K562 (cell line): ENCODE results near the gene CDK11A. TPM values are rescaled to one million over a fixed set of nuclear protein-coding genes. Genes with fewer than 3 reads are reported as not detected.

ENCODE experiments used
- ARID4B ChIP-seq: sonication (generic); formaldehyde crosslinking; IDR thresholded peaks from 2 replicates; pipeline ENCODE4 v1.8.0; 2022; ENCODE audit warnings: mild to moderate bottlenecking, missing genetic modification reagents
- ATF7 ChIP-seq: fragments of 450-650 bp; IDR thresholded peaks from 2 replicates; pipeline ENCODE4 v1.7.1; 2014; ENCODE audit warnings: mild to moderate bottlenecking, moderate library complexity
- GABPB1 ChIP-seq: sonication (generic); formaldehyde crosslinking; IDR thresholded peaks from 2 replicates; pipeline ENCODE4 v1.8.0; 2022; ENCODE audit warnings: mild to moderate bottlenecking, missing genetic modification reagents
- HDAC1 ChIP-seq, 2 experiments: fragments of 450-650 bp; IDR thresholded peaks; 2 replicates each; pipeline ENCODE4 v1.6.1; 2016 to 2017; ENCODE audit warnings: inconsistent platforms in 1 of 2, mild to moderate bottlenecking in 1 of 2, moderate library complexity in 1 of 2
- KHSRP ChIP-seq: fragments of 450-650 bp; IDR thresholded peaks from 2 replicates; pipeline ENCODE4 v1.6.1; 2017
- NCOR1 ChIP-seq: fragments of 450-650 bp; IDR thresholded peaks from 2 replicates; pipeline ENCODE4 v1.6.1; 2016; ENCODE audit warnings: mild to moderate bottlenecking, moderate library complexity
- NKRF ChIP-seq: fragments of 450-650 bp; IDR thresholded peaks from 2 replicates; pipeline ENCODE4 v1.6.1; 2016; ENCODE audit warnings: borderline replicate concordance
- PHF8 ChIP-seq: fragments of 200-600 bp; sonication (generic); IDR thresholded peaks from 2 replicates; pipeline ENCODE4 v1.6.1; 2012; ENCODE audit warnings: mixed run types, mild to moderate bottlenecking, inconsistent platforms, low read length, moderate library complexity, borderline replicate concordance
- POLR2AphosphoS5 ChIP-seq: IDR thresholded peaks from 2 replicates; pipeline ENCODE4 v1.6.1; 2011; ENCODE audit warnings: mild to moderate bottlenecking, low read depth, low read length, moderate library complexity; ENCODE audit not compliant: control insufficient read depth, insufficient read depth
- POLR2G ChIP-seq: fragments of 200-400 bp; formaldehyde crosslinking; IDR thresholded peaks from 2 replicates; pipeline ENCODE4 v1.6.1; 2017; ENCODE audit warnings: low read depth, mild to moderate bottlenecking, antibody characterized with exemption, low read length, moderate library complexity
- RHOXF2B ChIP-seq: fragments of 250-450 bp; sonication (Bioruptor Pico); conservative IDR thresholded peaks from 2 replicates; pipeline ENCODE4 v1.5.1; 2021
- SP1 ChIP-seq: sonication (generic); formaldehyde crosslinking; IDR thresholded peaks from 2 replicates; pipeline ENCODE4 v1.8.1; 2022; ENCODE audit warnings: mild to moderate bottlenecking, missing genetic modification reagents
- TRIM28 ChIP-seq: fragments of 450-650 bp; IDR thresholded peaks from 2 replicates; pipeline ENCODE4 v1.6.1; 2017
- ZKSCAN1 ChIP-seq: fragments of 150-350 bp; IDR thresholded peaks from 2 replicates; pipeline ENCODE4 v1.6.1; 2016; ENCODE audit warnings: low read depth, low read length
- ZNF766 ChIP-seq: fragments of 200-800 bp; sonication (Bioruptor generic); conservative IDR thresholded peaks from 2 replicates; pipeline ENCODE4 v1.6.1; 2016; ENCODE audit warnings: missing genetic modification characterization, missing compliant biosample characterization
- polyA plus RNA-seq, 8 experiments: library from polyadenylated mRNA; depleted of rRNA in 4 of 8; stranded (reverse) in 5 of 8; unstranded in 3 of 8; fragments of >200 nt; fragmentation: Nextera tagmentation in 2 of 8; fragmentation: Illumina TruSeq in 1 of 8; extraction: Ambion mirVana in 2 of 8; extraction: Trizol in 1 of 8; gene quantifications; 2 replicates each; pipeline versions ENCODE4 v1.2.1 to v1.2.3, GENCODE V29; 2011 to 2014; ENCODE audit warnings: inconsistent platforms in 1 of 8, missing spikeins in 1 of 8
- total RNA-seq, 7 experiments: library from RNA; depleted of rRNA in 6 of 7; stranded (reverse); fragments of >200 nt in 6 of 7; fragmentation: Illumina TruSeq in 2 of 7; extraction: Trizol in 2 of 7; gene quantifications; 2 replicates each; pipeline versions ENCODE4 v1.2.1 to v1.2.3, GENCODE V29; 2011 to 2021; ENCODE audit warnings: low replicate concordance in 1 of 7
- TF ChIP-seq, protein P1 (sequence below): fragments of 200-800 bp; sonication (Bioruptor generic); IDR thresholded peaks from 2 replicates; pipeline ENCODE4 v1.6.1; 2017; ENCODE audit warnings: missing genetic modification characterization, missing compliant biosample characterization
- TF ChIP-seq, protein P2 (sequence below): conservative IDR thresholded peaks from 2 replicates; pipeline ENCODE4 v1.6.1; 2011; ENCODE audit warnings: low read depth, mild to moderate bottlenecking, low read length; ENCODE audit not compliant: control insufficient read depth

CDK11A gene
- total and polyA plus RNA-seq, 9 of the 15 experiments (the other 6 are each of a cell fraction or from before 2014, with no cell fraction given) = 4.5 to 71.0 (median 43.9) TPM

DNA sequence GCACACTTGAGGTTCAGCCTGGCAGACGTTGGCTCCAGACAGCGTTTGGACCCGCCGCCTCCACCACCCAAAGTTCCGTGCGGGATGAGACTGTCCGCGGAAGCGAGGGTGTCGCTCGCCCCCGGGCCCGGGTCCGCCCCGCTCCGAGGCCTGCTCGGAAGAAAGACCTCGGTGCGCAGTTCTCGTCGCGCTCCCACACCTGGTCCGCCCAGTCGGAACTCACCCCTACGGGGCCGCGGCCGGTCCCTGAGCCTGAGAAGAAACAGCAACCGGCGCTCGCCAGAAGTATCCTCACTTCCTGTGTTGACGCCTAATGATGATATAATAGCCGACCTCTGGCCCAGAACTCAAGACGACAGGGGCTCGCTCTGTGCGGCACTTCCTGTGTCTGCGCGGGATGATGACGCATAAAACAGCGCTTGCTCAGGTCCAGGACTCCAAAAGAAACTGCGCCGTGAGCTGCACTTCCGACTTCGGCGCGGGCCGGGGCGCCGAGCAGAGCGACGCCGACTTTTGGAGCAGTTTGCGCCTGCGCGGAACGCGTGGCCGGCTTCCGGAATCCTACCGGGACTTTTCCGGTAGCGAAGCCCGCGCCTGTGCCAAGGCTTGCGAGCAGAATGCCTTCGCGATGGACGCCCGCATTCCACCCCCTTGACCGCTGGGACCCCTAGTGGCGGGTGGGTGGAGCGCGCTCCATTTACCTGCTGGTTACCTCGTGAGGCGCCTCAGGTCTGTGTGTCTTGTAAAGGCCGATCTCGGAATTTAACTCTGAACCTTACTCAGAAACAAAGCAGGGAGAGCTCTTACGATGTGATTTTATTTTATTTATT is at the start of gene CDK11A (continued):
- TF ChIP-seq TRIM28 (0 out of 2 replicates have a peak, but pooled peaks have one; percentile 47), KHSRP (peak; percentile 91), ATF7 (peak; percentile 93), POLR2G (peak; percentile 62), RHOXF2B (0 out of 2 replicates have a peak, but pooled peaks have one; percentile 31), NKRF (peak; percentile 94), PHF8 (peak; percentile 32; the same call in 1 of the 2 replicates), SP1 (CRISPR knock-in tag) (peak; percentile 67; the same call in 1 of the 2 replicates), ARID4B (CRISPR knock-in tag) (peak; percentile 89), GABPB1 (CRISPR knock-in tag) (peak; percentile 96), HDAC1 (IDR thresholded peaks at IDR 0.05) (peak in 1 of 2 experiments; percentile 92; a peak in 2 of 4 replicates), ZKSCAN1 (peak; percentile 58; the same call in 1 of the 2 replicates), NCOR1 (peak; percentile 5; the same call in 1 of the 2 replicates), ZNF766 (CRISPR knock-in tag) (0 out of 2 replicates have a peak, but pooled peaks have one; percentile 44), POLR2AphosphoS5 (peak; percentile 56)
- TF ChIP-seq, protein P1, sequence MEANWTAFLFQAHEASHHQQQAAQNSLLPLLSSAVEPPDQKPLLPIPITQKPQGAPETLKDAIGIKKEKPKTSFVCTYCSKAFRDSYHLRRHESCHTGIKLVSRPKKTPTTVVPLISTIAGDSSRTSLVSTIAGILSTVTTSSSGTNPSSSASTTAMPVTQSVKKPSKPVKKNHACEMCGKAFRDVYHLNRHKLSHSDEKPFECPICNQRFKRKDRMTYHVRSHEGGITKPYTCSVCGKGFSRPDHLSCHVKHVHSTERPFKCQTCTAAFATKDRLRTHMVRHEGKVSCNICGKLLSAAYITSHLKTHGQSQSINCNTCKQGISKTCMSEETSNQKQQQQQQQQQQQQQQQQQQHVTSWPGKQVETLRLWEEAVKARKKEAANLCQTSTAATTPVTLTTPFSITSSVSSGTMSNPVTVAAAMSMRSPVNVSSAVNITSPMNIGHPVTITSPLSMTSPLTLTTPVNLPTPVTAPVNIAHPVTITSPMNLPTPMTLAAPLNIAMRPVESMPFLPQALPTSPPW (CRISPR knock-in tag) = peak; percentile 62
- TF ChIP-seq, protein P2, sequence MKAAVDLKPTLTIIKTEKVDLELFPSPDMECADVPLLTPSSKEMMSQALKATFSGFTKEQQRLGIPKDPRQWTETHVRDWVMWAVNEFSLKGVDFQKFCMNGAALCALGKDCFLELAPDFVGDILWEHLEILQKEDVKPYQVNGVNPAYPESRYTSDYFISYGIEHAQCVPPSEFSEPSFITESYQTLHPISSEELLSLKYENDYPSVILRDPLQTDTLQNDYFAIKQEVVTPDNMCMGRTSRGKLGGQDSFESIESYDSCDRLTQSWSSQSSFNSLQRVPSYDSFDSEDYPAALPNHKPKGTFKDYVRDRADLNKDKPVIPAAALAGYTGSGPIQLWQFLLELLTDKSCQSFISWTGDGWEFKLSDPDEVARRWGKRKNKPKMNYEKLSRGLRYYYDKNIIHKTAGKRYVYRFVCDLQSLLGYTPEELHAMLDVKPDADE = peak; percentile 73
